Measurements from ENCODE around the gene TBC1D23. TPM values are rescaled to one million over a fixed set of nuclear protein-coding genes. Genes with fewer than 3 reads are reported as not detected.

The TBC1D23 gene
- total RNA-seq, 1 experiment from 2014 or later, result 45.2 TPM

DNA sequence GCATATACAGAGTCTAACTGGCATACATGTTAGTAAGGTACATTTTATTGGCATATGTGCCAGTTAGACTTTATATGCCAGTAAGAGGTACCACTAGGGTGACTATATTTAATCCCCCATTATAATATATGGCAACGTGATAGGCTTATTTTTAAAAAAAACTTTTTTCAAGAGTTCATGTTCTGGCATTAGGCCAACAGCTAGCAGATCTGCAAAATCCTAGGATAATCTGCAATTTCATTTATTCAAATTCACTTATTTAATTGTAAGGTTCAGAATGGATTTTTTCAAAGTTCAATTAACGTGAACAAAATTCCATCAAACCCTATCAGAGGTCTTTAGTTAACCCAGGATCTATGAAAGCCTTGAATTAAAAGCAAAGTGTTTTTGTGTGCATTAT lies 105.6 kb downstream of the TBC1D23 start:
- H3K27me3 Mint-ChIP-seq (ENCODE audit: insufficient read depth, unreplicated experiment), result no peaks in the 10 kb centered on the region
- no TSS peak for BruUV-seq (replicated peaks)
- no peak overlapping the region for H3K4me3 ChIP-seq (ENCODE audit: low read depth, low read length)
- TF ChIP-seq, protein P1, sequence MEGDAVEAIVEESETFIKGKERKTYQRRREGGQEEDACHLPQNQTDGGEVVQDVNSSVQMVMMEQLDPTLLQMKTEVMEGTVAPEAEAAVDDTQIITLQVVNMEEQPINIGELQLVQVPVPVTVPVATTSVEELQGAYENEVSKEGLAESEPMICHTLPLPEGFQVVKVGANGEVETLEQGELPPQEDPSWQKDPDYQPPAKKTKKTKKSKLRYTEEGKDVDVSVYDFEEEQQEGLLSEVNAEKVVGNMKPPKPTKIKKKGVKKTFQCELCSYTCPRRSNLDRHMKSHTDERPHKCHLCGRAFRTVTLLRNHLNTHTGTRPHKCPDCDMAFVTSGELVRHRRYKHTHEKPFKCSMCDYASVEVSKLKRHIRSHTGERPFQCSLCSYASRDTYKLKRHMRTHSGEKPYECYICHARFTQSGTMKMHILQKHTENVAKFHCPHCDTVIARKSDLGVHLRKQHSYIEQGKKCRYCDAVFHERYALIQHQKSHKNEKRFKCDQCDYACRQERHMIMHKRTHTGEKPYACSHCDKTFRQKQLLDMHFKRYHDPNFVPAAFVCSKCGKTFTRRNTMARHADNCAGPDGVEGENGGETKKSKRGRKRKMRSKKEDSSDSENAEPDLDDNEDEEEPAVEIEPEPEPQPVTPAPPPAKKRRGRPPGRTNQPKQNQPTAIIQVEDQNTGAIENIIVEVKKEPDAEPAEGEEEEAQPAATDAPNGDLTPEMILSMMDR (IDR thresholded peaks at IDR 0.05; ENCODE audit: insufficient read depth in 1 of 2, low read depth in 1 of 2, low read length in 1 of 2, severe bottlenecking in 1 of 2, unreplicated experiment in 1 of 2), result no peak
- no peaks in the 10 kb centered on the region for H3K27me3 ChIP-seq (replicated peaks; ENCODE audit: control insufficient read depth, insufficient read depth, low read length)
- H3K36me3 ChIP-seq (ENCODE audit: control insufficient read depth, insufficient read depth, low read length), result peaks cover 3% of the 10 kb centered on the region; the same call in 1 of the 2 replicates
- no peaks in the 10 kb centered on the region for H3K4me1 ChIP-seq
- ChIA-PET POLR2A (no interaction called here), CTCF (no interaction called here)
- no peaks in the 10 kb centered on the region for H3K4me1 Mint-ChIP-seq (ENCODE audit: low read depth, unreplicated experiment)
- no peaks in the 10 kb centered on the region for H3K9me3 Mint-ChIP-seq (ENCODE audit: unreplicated experiment)
- peaks cover 54% of the 10 kb centered on the region for H3K36me3 Mint-ChIP-seq (ENCODE audit: insufficient read depth, unreplicated experiment)
- H3K9me3 ChIP-seq, result no peaks in the 10 kb centered on the region
- no peak overlapping the region for H3K4me3 Mint-ChIP-seq (ENCODE audit: unreplicated experiment)
- no peak overlapping the region for H3K27ac Mint-ChIP-seq (ENCODE audit: unreplicated experiment)
- intact Hi-C loops (cut with micrococcal nuclease; ENCODE audit: unreplicated experiment), result no loop called here
- no peak for DNase-seq

DNA sequence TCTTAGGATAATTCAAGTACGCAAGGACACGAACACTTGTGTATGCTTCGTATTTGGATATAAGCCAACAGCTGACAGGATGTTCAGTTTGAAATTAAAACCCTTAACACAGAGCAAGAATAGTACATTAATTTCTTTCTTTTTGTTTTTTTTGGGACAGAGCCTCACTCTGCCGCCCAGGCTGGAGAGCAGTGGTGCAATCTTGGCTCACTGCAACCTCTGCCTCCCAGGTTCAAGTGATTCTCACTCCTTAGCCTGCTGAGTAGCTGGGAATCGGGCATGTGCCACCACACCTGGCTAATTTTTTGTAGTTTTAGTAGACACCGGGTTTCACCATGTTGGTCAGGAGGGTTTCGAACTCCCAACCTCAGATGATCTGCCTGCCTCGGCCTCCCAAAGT lies 107.6 kb downstream of the TBC1D23 start:
- Mint-ChIP-seq H3K4me1 (ENCODE audit: low read depth, unreplicated experiment) (no peaks in the 10 kb centered on the region), H3K9me3 (ENCODE audit: unreplicated experiment) (no peaks in the 10 kb centered on the region), H3K36me3 (ENCODE audit: insufficient read depth, unreplicated experiment) (peaks cover 57% of the 10 kb centered on the region), H3K4me3 (ENCODE audit: unreplicated experiment) (no peak overlapping the region), H3K27ac (ENCODE audit: unreplicated experiment) (no peak overlapping the region), H3K27me3 (ENCODE audit: insufficient read depth, unreplicated experiment) (no peaks in the 10 kb centered on the region)
- no peak for DNase-seq
- no peaks in the 10 kb centered on the region for H3K27me3 ChIP-seq (replicated peaks; ENCODE audit: control insufficient read depth, insufficient read depth, low read length)
- TF ChIP-seq, protein P1 (IDR thresholded peaks at IDR 0.05; ENCODE audit: insufficient read depth in 1 of 2, low read depth in 1 of 2, low read length in 1 of 2, severe bottlenecking in 1 of 2, unreplicated experiment in 1 of 2), result no peak
- intact Hi-C loops (cut with micrococcal nuclease; ENCODE audit: unreplicated experiment), result no loop called here
- H3K4me1 ChIP-seq, result no peaks in the 10 kb centered on the region
- ChIA-PET CTCF (no interaction called here), POLR2A (no interaction called here)
- no peak overlapping the region for H3K4me3 ChIP-seq (ENCODE audit: low read depth, low read length)
- H3K36me3 ChIP-seq (ENCODE audit: control insufficient read depth, insufficient read depth, low read length), result no peaks in the 10 kb centered on the region
- no peaks in the 10 kb centered on the region for H3K9me3 ChIP-seq
- BruUV-seq (replicated peaks), result no TSS peak

DNA sequence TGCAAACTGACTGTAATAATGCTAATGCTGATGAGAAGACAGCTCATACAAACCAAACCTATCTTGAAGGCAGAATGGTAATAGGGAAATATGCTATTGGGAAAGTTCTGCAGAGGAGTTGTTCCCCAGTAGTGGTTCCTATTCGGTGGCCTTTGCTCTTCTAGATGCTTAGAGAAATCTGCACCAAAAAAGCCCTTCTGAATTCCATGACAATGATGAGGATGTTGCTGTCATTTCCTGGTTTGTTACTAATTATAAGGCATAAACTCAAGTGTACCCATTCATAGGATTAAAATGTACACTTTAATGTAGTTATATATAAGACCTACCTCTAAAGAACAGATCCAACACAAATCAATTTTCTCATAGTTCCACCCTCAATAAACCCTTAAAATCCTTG lies 110.0 kb downstream of the TBC1D23 start:
- POLR2A ChIA-PET, result no interaction called here
- Histone ChIP-seq H3K4me1 (no peaks in the 10 kb centered on the region), H3K27me3 (replicated peaks; ENCODE audit: control insufficient read depth, insufficient read depth, low read length) (no peaks in the 10 kb centered on the region), H3K4me3 (ENCODE audit: low read depth, low read length) (no peak overlapping the region), H3K36me3 (ENCODE audit: control insufficient read depth, insufficient read depth, low read length) (no peaks in the 10 kb centered on the region), H3K9me3 (no peaks in the 10 kb centered on the region)
- TF ChIP-seq, protein P1 (IDR thresholded peaks at IDR 0.05; ENCODE audit: insufficient read depth in 1 of 2, low read depth in 1 of 2, low read length in 1 of 2, severe bottlenecking in 1 of 2, unreplicated experiment in 1 of 2), result no peak
- Mint-ChIP-seq H3K27me3 (ENCODE audit: insufficient read depth, unreplicated experiment) (no peaks in the 10 kb centered on the region), H3K4me3 (ENCODE audit: unreplicated experiment) (no peak overlapping the region), H3K4me1 (ENCODE audit: low read depth, unreplicated experiment) (no peaks in the 10 kb centered on the region), H3K36me3 (ENCODE audit: insufficient read depth, unreplicated experiment) (peaks cover 47% of the 10 kb centered on the region), H3K27ac (ENCODE audit: unreplicated experiment) (no peak overlapping the region), H3K9me3 (ENCODE audit: unreplicated experiment) (no peaks in the 10 kb centered on the region)
- DNase-seq, result no peak
- BruUV-seq (replicated peaks), result no TSS peak
- intact Hi-C loops (cut with micrococcal nuclease; ENCODE audit: unreplicated experiment), result no loop called here
- CTCF ChIA-PET, result no interaction called here
